GM21381 (cell line): ENCODE results near the gene MARCHF2.

Experiments
- ATAC-seq: cut with Tn5 transposase; IDR thresholded peaks from one replicate; pipeline ENCODE4 v1.9.1; 2021; ENCODE audit warnings: mild to moderate bottlenecking, moderate library complexity; ENCODE audit not compliant: unreplicated experiment

MARCHF2 gene

GRCh38 chr19:8387688-8388611 is 25.2 kb upstream of the MARCHF2 start:
- no peak for ATAC-seq

DNA sequence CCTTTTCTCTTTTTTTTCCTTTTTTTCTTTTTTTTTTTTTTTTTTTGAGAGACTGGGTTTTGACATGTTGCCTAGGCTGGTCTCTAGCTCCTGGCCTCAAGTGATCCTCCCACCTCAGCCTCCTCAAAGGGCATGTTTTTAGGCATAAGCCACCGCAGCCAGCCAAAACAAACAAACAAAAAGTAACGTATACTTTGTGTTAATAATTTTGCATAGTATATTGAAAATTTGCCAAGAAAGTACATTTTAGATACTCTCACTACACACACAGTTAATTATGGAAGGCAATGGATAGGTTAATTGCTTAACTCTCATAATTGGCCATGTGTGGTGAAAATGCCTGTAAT is 24.5 kb upstream of the MARCHF2 start:
- no peak for ATAC-seq

GRCh38 chr19:8389891-8390616 is 23.1 kb upstream of the MARCHF2 start, which contains the start of gene RAB11B:
TSS of gene RAB11B (plus strand) at chr19:8390360. CDS start at chr19:8390417, 57 bp downstream.
- ATAC-seq, result peak; percentile 84

DNA sequence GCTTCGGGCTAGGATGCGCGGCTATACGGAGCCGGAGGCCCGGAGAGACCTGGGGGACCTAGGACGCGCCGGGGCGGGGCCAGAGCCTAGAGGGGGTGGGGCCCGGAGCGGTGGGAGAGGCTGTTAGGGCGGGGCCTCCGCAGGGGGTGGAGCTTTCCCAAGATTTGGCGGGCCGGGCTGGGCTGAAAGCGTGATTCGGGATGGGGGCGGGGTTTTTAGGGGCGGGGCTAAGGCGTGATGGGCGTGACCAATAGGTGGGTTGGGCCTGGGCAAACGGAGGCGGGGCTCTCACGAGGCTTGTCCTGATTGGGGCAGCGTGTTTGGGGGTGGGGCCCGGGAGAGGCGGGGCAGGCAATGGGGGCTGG is 22.5 kb upstream of the MARCHF2 start:
- peak; percentile 35 for ATAC-seq

- no peak for ATAC-seq
Measured at GRCh38 chr19:8391198-8392016, 21.7 kb upstream of the MARCHF2 start.

- no peak for ATAC-seq
Measured at GRCh38 chr19:8392017-8392591, 21.0 kb upstream of the MARCHF2 start.

- no peak for ATAC-seq
Measured at GRCh38 chr19:8393192-8393870, 19.8 kb upstream of the MARCHF2 start.

- ATAC-seq, result no peak
Measured at GRCh38 chr19:8393871-8394250, 19.2 kb upstream of the MARCHF2 start.

DNA sequence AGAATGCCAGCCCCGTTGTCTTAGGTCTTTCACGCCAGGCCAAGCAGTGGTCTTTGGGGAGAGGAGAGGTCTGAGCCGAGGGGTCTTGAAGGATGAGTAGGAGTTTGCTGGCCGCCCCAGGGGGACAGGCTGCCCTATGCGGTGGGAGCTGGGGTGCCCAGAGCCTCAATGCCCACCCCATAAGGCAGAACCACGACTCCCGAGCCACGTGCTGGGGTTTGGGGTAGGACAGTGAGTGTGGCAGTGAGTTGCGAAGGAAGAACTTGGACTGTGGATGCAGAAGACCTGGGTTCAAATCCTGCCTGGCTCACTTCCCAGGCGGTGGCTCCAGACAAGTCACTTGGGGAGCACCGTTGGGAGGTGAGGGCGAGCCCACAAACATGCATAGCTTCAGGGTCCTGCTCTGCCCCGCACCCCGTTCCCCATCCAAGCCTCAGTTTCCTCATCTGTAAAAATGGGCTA is 17.5 kb upstream of the MARCHF2 start:
- no peak for ATAC-seq

DNA sequence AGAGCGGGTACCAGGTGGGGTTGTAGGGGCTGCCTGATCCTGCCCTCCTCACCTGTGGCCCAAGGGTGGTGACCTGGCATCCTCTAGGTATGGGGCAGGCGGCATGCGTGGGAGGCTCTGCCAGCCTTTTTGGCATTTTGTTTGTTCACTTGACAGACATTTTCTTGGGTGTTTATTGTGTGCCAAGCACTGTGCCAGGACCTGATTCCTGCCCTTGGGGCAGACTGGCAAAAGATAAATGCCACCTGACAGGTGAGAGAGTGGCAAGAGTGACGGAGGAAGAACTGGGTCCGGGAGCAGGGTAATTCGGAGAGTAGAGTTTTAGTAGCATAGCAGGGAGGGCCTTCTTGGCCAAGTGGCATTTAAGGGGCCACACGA is 16.9 kb upstream of the MARCHF2 start:
- ATAC-seq, result no peak

DNA sequence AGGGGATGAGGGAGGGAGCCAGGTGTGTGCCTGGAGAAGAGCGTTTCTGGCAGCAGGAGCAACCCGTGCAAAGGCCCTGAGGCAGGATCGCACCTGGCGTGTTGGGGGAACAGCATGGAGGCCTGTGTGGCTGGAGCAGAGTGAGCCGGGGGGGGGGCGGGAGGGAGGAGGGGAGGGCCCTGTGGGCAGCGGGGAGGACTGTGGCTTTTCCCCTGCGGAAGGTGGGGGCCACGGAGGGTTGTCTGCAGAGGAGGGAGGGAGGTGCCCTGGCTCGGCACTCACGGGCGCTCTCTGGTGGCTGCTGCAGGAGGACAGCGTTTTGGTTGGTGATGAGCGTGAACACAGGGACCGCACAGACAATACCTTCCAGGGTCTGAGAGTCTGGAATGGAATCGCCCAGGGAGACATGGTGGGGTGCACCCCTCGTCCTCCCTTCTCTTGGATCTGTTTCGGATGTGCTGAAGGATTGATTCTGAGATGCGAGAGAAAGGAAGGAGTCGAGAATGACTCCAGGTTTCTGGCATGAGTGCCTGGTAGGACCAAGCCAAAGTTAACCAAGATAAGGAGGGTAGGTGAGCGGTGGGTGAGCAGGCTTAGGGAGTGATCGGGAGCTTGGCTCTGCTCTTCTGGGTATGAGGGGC is 16.4 kb upstream of the MARCHF2 start:
- no peak for ATAC-seq

GRCh38 chr19:8397271-8397670 is 15.8 kb upstream of the MARCHF2 start:
- no peak for ATAC-seq

GRCh38 chr19:8397746-8398310 is 15.3 kb upstream of the MARCHF2 start:
- ATAC-seq, result no peak

DNA sequence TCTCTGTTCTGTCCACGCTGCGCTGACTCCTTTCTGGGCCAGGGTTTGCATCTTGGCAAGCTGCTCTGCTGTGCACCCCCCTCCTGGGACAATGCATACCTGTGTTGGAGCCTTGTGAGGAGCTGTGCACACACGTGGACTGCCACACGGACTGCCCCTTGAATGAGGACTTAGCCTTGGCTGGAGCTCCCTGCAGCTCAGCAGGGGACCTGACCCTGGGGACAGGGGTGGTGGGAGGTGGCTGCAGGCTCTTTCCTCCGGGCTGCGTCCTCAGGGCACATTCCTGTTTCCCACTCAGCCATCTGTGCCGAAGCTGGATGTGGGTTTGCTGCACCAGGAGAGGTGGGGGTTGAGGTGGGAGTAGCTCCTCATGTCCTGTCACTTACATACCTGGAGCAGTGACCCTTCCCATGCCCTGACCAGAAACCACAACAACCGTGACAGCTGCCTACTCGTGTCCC is 14.8 kb upstream of the MARCHF2 start:
- ATAC-seq, result no peak

- no peak for ATAC-seq
Measured at GRCh38 chr19:8399681-8400188, 13.4 kb upstream of the MARCHF2 start.

DNA sequence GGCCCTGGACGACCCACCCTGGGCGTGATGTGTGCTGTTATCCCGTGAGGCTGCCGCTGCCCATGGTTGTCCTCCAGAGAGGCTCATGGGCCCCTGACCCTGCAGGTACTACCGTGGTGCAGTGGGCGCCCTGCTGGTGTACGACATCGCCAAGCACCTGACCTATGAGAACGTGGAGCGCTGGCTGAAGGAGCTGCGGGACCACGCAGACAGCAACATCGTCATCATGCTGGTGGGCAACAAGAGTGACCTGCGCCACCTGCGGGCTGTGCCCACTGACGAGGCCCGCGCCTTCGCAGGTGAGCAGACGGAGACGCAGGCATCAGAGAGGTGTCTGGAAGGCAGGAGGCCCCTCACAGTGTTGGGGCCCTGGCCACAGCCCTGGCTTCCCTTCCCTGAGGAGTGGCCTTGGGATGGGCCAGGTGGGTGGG is 11.1 kb upstream of the MARCHF2 start:
- ATAC-seq, result no peak

GRCh38 chr19:8403098-8403819 is 9.8 kb upstream of the MARCHF2 start:
- ATAC-seq, result no peak

DNA sequence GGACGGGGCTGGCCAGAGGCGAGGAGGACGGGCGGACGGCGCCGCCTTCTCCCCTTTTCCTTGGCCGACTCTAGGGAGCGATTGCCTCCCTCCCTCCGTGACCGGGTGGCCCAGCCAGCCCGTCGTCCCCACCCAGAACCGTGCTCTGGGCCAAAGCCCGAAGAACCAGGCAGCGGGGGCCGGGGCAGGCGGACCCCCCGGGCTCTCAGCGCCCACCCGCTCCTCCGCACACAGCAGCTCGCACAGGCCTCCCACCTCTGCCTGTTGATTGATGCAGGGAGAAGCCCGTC is 9.3 kb upstream of the MARCHF2 start:
- no peak for ATAC-seq
